Measurements from ENCODE around the gene RPS27L.

- TF ChIP-seq EZH2 (optimal IDR thresholded peaks at IDR 0.05; ENCODE audit: low read depth, low read length) (no peak), CTCF (IDR thresholded peaks at IDR 0.05; ENCODE audit: low read length) (no peak), EZH2phosphoT487 (IDR thresholded peaks at IDR 0.05; ENCODE audit: low read length) (no peak)
These were observed 38.4 kb downstream of the RPS27L start for GRCh38 chr15:63118854-63119253.

Data from MM.1S (cell line).